GM10248 (cell line): ENCODE measurements around the gene SKOR2.

Experiments
- CTCF ChIA-PET: fragments of 300-600 bp; sonication (Branson Sonifier 250); formaldehyde crosslinking; extraction: SDS; loops from one replicate; lab custom pipeline; 2021; ENCODE audit warnings: antibody characterized with exemption; lab: Yijun Ruan, JAX
- POLR2A ChIA-PET: fragments of 350-650 bp; sonication (Branson Sonifier 250); formaldehyde crosslinking; extraction: SDS; loops from one replicate; lab custom pipeline; 2020; ENCODE audit warnings: antibody characterized with exemption; lab: Yijun Ruan, JAX
- DNase-seq: peaks from one replicate; pipeline ENCODE4 v3.0.0; 2012; ENCODE audit errors: extremely low spot score
- TF ChIP-seq, protein P1 (sequence below): IDR thresholded peaks from 2 replicates; pipeline ENCODE4 v1.5.1; 2012; ENCODE audit warnings: mild to moderate bottlenecking, low read depth; ENCODE audit errors: extremely low read depth, missing control alignments, control extremely low read depth

Gene SKOR2

DNA sequence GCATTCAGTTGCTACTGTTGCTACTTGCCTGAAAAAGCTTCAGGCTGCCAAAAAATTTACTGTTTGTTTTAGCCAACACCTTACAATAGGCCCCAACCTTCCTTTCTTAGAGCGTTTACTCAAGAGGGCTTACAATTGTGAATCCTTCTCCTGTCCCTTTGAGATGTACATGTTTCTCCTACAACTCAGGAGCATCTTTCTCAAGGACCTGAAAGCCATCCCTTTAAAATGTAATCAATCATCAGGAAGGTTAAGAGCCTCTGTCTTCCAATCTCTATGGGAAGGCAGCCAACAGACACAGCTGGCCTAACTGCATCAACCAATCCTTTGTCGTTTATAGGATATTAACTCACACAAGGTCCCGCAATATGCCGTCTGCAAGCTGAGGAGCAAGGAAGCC, 71.9 kb downstream of the SKOR2 start:
- TF ChIP-seq, protein P1, sequence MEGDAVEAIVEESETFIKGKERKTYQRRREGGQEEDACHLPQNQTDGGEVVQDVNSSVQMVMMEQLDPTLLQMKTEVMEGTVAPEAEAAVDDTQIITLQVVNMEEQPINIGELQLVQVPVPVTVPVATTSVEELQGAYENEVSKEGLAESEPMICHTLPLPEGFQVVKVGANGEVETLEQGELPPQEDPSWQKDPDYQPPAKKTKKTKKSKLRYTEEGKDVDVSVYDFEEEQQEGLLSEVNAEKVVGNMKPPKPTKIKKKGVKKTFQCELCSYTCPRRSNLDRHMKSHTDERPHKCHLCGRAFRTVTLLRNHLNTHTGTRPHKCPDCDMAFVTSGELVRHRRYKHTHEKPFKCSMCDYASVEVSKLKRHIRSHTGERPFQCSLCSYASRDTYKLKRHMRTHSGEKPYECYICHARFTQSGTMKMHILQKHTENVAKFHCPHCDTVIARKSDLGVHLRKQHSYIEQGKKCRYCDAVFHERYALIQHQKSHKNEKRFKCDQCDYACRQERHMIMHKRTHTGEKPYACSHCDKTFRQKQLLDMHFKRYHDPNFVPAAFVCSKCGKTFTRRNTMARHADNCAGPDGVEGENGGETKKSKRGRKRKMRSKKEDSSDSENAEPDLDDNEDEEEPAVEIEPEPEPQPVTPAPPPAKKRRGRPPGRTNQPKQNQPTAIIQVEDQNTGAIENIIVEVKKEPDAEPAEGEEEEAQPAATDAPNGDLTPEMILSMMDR, result no peak
- CTCF ChIA-PET, result no interaction called here
- POLR2A ChIA-PET, result no interaction called here
- no peak for DNase-seq

DNA sequence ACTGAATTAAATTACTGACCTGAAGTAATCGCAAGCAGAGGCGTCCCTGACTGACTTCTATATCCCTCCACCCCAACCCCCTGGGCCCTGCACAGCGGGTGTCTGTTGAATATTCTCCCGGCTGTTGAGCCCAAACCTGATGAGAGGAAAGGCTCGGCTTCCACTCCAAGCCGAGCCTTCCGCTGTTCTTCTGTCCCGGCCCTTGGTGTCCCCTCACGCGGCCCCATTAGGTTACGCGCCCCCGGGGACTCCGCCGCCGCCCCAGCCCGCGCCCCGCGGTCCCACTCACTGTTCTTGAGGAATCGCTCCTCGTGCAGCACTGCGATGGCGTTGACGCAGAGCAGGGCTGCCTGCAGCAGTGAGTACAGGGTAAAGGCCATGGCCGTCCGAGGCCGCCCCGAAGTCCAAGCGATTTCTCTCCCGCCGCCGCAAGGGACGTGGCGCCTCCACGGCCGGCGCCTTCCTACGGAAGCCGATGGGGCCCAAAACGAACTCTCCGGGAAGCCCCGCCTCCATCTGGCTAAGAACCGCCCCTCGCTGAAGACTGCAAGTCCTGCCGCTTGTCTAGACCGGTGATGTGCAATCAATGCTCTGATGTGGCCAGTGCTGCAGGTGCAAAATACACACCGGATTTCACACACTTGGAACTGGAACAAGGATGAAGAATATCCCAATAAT, 75.4 kb downstream of the SKOR2 start, which contains the start of gene IER3IP1:
IER3IP1 (minus strand) TSS at position 467 of the 678 bp plus-strand sequence; CDS start at position 380, 87 bp downstream.
- ChIA-PET CTCF (no interaction called here), POLR2A (no interaction called here)
- TF ChIP-seq, protein P1, result no peak
- peak; percentile 91 for DNase-seq

DNA sequence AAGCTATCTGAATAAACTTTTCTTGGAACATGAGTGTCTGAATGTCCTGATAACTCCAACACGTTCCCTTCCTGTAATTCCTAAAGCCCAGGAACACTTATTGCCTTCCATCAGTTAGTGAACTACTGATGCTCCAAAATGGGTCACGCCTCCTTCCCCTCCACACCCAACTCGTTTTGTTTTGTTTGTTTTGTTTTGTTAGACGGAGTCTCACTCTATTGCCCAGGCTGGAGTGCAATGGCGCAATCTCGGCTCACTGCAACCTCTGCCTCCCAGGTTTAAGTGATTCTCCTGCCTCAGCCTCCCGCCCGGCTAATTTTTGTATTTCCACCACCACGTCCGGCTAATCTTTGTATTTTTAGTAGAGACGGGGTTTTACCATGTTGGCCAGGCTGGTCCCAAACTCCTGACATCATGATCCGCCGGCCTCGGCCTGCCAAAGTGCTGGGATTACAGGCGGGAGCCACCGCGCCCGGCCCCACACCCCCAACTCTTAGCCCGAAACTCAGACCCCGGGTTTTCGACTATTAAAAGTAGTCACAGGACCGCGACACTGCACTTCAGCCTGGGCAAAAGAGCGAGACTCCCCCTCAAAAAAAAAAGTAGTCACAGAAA, 76.1 kb downstream of the SKOR2 start:
- ChIA-PET CTCF (interaction anchor here (1.0 to 1.6 kb wide), 2 partner anchors 25 to 30 kb away, joined by 3 to 7 read pairs; partner anchors contain the start of gene HDHD2), POLR2A (no interaction called here)
- TF ChIP-seq, protein P1, result no peak
- no peak for DNase-seq

DNA sequence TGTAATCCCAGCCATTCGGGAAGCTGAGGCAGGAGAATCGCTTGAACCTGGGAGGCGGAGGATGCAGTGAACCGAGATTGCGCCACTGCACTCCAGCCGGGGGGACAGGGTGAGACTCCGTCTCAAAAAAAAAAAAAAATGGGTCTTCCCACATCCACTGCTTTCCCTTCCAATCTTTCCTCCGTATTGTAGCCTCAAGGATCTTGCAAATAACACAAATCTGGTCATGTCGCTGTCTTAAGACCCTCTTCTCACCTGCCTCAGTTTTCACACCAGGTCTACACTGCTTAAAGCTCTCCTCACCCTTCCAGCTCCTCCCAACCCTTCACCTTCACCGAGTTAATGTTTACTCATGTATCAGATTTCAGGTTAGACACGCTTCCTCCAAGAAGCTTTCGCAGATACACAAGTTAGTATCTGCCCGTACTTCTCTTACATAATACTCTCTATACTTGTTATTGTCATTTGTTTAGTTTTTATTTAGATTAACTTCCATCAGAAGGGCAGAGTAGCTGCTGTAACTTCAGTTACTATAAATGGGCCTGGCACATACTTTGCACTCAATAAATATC, 76.8 kb downstream of the SKOR2 start:
- ChIA-PET CTCF (interaction anchor here (0.8 to 1.6 kb wide), 3 partner anchors 13 to 30 kb away, joined by 3 to 7 read pairs (median 3); partner anchors contain the start of gene HDHD2), POLR2A (no interaction called here)
- TF ChIP-seq, protein P1, result no peak
- DNase-seq, result no peak

DNA sequence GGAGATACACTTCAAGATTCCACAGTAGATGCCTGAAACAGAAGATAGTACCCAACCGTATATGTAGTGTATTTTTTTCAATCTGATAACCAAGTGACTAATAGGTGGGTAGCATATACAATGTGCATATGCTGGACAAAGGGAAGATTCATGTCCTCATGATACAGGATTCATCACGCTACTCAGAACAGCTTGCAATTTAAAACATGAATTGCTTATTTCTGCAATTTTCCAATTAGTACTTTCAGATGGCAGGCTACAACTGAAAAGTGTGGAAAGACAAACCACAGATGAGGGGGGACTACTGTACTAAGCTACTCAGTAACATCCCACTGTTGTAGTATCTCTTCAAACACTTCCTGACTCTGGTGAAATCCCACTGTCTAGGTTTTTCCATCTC, 79.0 kb downstream of the SKOR2 start:
- ChIA-PET CTCF (interaction anchor here (1.7 kb wide), 1 partner anchor 33 kb away, joined by 6 read pairs; no protein-coding TSS in a partner anchor), POLR2A (no interaction called here)
- TF ChIP-seq, protein P1, result no peak
- no peak for DNase-seq

DNA sequence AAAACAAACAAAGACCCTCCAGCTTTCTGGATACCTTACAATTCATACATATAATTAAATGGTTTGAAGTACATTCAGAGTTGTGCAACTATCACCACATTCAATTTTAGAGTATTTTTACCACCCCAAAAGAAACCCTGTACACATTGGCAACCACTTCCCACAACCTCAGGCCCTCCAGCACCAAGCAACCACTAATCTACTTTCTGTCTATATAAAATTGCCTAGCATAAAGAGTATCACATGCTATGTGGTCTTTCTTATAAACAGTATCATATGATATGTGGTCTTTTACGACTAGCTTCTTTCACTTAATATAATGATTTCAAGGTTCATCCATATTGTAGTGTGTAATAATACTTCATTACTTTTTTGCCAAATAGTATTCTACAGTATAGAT, 82.5 kb downstream of the SKOR2 start:
- DNase-seq, result no peak
- TF ChIP-seq, protein P1, result no peak
- POLR2A ChIA-PET, result no interaction called here
- CTCF ChIA-PET, result interaction anchor here (2.0 to 2.6 kb wide), 2 partner anchors 12 to 19 kb away, joined by 6 to 7 read pairs; partner anchors contain the start of gene HDHD2
